H9 (cell line): ENCODE results near the gene MSL3. TPM values are rescaled to one million over a fixed set of nuclear protein-coding genes. Genes with fewer than 3 reads are reported as not detected.

ENCODE experiments used
- DNase-seq: peaks from one replicate; pipeline ENCODE4 v3.0.0-alpha.2; 2017
- H2AFZ ChIP-seq: one replicate; pipeline ENCODE4 v1.6.1; 2013; ENCODE audit warnings: mild to moderate bottlenecking, low read length, control low read depth, moderate library complexity
- H2AK5ac ChIP-seq: 2 replicates; pipeline ENCODE4 v1.6.1; 2013; ENCODE audit warnings: low read length, control low read depth, mixed read lengths; ENCODE audit not compliant: insufficient read length
- H2BK120ac ChIP-seq: one replicate; pipeline ENCODE4 v1.6.1; 2013; ENCODE audit warnings: low read depth, mild to moderate bottlenecking, low read length, control low read depth, inconsistent platforms; ENCODE audit not compliant: poor library complexity, severe bottlenecking
- H2BK12ac ChIP-seq: 2 replicates; pipeline ENCODE4 v1.6.1; 2013; ENCODE audit warnings: low read length, control low read depth, mixed read lengths, low read depth; ENCODE audit not compliant: insufficient read length
- H2BK15ac ChIP-seq: 2 replicates; pipeline ENCODE4 v1.6.1; 2013; ENCODE audit warnings: low read depth, low read length, control low read depth
- H2BK20ac ChIP-seq: one replicate; pipeline ENCODE4 v1.6.1; 2013; ENCODE audit warnings: low read depth, mild to moderate bottlenecking, low read length, control low read depth, inconsistent platforms; ENCODE audit not compliant: poor library complexity, severe bottlenecking
- H2BK5ac ChIP-seq: 2 replicates; pipeline ENCODE4 v1.6.1; 2013; ENCODE audit warnings: low read length, control low read depth, mixed read lengths; ENCODE audit not compliant: insufficient read length
- H3K14ac ChIP-seq: 2 replicates; pipeline ENCODE4 v1.6.1; 2013; ENCODE audit warnings: low read length, control low read depth; ENCODE audit not compliant: insufficient read depth
- H3K18ac ChIP-seq: 2 replicates; pipeline ENCODE4 v1.6.1; 2013; ENCODE audit warnings: low read depth, mild to moderate bottlenecking, mixed read lengths, low read length, control low read depth; ENCODE audit not compliant: insufficient read length
- H3K23ac ChIP-seq: 2 replicates; pipeline ENCODE4 v1.6.1; 2013; ENCODE audit warnings: low read length, control low read depth, mixed read lengths, low read depth; ENCODE audit not compliant: insufficient read length
- H3K23me2 ChIP-seq: 2 replicates; pipeline ENCODE4 v1.6.1; 2013; ENCODE audit warnings: low read depth, mild to moderate bottlenecking, mixed read lengths, low read length, control low read depth; ENCODE audit not compliant: insufficient read length, poor library complexity, severe bottlenecking
- H3K27ac ChIP-seq: 2 replicates; pipeline ENCODE4 v1.5.1; 2013; ENCODE audit warnings: low read length, control low read depth, mixed read lengths, low read depth; ENCODE audit not compliant: insufficient read length
- H3K27me3 ChIP-seq: 2 replicates; pipeline ENCODE4 v1.6.1; 2013; ENCODE audit warnings: low read length, control low read depth, inconsistent platforms; ENCODE audit not compliant: insufficient read depth
- H3K4ac ChIP-seq: 2 replicates; pipeline ENCODE4 v1.6.1; 2013; ENCODE audit warnings: low read depth, mild to moderate bottlenecking, control low read depth, inconsistent platforms, low read length, moderate library complexity
- H3K4me1 ChIP-seq: 2 replicates; pipeline ENCODE4 v1.6.1; 2013; ENCODE audit warnings: low read length, control low read depth, inconsistent platforms; ENCODE audit not compliant: insufficient read depth
- H3K4me2 ChIP-seq: 2 replicates; pipeline ENCODE4 v1.6.1; 2013; ENCODE audit warnings: low read length, control low read depth, mixed read lengths; ENCODE audit not compliant: insufficient read length, insufficient read depth
- H3K56ac ChIP-seq: 2 replicates; pipeline ENCODE4 v1.6.1; 2013; ENCODE audit warnings: low read depth, mild to moderate bottlenecking, mixed read lengths, low read length, control low read depth; ENCODE audit not compliant: insufficient read length
- H3K79me1 ChIP-seq: 2 replicates; pipeline ENCODE4 v1.6.1; 2013; ENCODE audit warnings: low read depth, mild to moderate bottlenecking, moderate library complexity, low read length, control low read depth, inconsistent platforms; ENCODE audit not compliant: insufficient read depth, poor library complexity, severe bottlenecking
- H3K79me2 ChIP-seq: 2 replicates; pipeline ENCODE4 v1.6.1; 2013; ENCODE audit warnings: low read length, control low read depth, inconsistent platforms; ENCODE audit not compliant: insufficient read depth
- H3K9ac ChIP-seq: 2 replicates; pipeline ENCODE4 v1.6.1; 2013; ENCODE audit warnings: low read length, control low read depth, mixed read lengths; ENCODE audit not compliant: insufficient read length; ENCODE audit errors: extremely low read depth
- H3K9me3 ChIP-seq: one replicate; pipeline ENCODE4 v1.6.1; 2013; ENCODE audit warnings: low read depth, low read length, inconsistent platforms; ENCODE audit not compliant: control insufficient read depth
- H3T11ph ChIP-seq: one replicate; pipeline ENCODE4 v1.6.1; 2013; ENCODE audit warnings: mild to moderate bottlenecking, low read length, control low read depth, inconsistent platforms
- H4K20me1 ChIP-seq: one replicate; pipeline ENCODE4 v1.6.1; 2013; ENCODE audit not compliant: control insufficient read depth, insufficient read length, insufficient read depth
- H4K5ac ChIP-seq: 2 replicates; pipeline ENCODE4 v1.6.1; 2013; ENCODE audit warnings: low read depth, mild to moderate bottlenecking, mixed read lengths, low read length, control low read depth; ENCODE audit not compliant: insufficient read length
- H4K8ac ChIP-seq: replicated peaks from 2 replicates; pipeline ENCODE4 v1.6.1; 2013; ENCODE audit warnings: low read length, control low read depth, mixed read lengths, low read depth; ENCODE audit not compliant: insufficient read length
- H4K91ac ChIP-seq: 2 replicates; pipeline ENCODE4 v1.6.1; 2013; ENCODE audit warnings: low read depth, mild to moderate bottlenecking, moderate library complexity, mixed read lengths, low read length, control low read depth; ENCODE audit not compliant: insufficient read length
- H3K27ac Mint-ChIP-seq, 3 experiments: 2 replicates in 2 of 3; 3 replicates in 1 of 3; pipeline ENCODE4 v1.8.0; 2020 to 2021; ENCODE audit warnings: mixed read lengths in 3 of 3, mild to moderate bottlenecking in 1 of 3, moderate library complexity in 1 of 3
- H3K27me3 Mint-ChIP-seq: 2 replicates; pipeline ENCODE4 v1.8.0; 2021; ENCODE audit warnings: low read depth, mild to moderate bottlenecking, moderate library complexity, mixed read lengths
- H3K36me3 Mint-ChIP-seq, 3 experiments: 2 replicates in 2 of 3; 3 replicates in 1 of 3; pipeline ENCODE4 v1.8.0; 2020 to 2021; ENCODE audit warnings: low read depth in 3 of 3, mixed read lengths in 3 of 3; ENCODE audit not compliant: insufficient read depth in 1 of 3
- H3K4me1 Mint-ChIP-seq, 2 experiments: 2 replicates each; pipeline ENCODE4 v1.8.0; 2020; ENCODE audit warnings: mixed read lengths in 2 of 2
- H3K4me3 Mint-ChIP-seq, 2 experiments: 2 replicates in 1 of 2; 3 replicates in 1 of 2; pipeline ENCODE4 v1.8.0; 2020 to 2021; ENCODE audit warnings: mild to moderate bottlenecking in 2 of 2, mixed read lengths in 2 of 2, moderate library complexity in 1 of 2
- H3K9me3 Mint-ChIP-seq, 2 experiments: 2 replicates in 1 of 2; 3 replicates in 1 of 2; pipeline ENCODE4 v1.8.0; 2020; ENCODE audit warnings: mild to moderate bottlenecking in 2 of 2, mixed read lengths in 2 of 2, moderate library complexity in 1 of 2
- WGBS: extraction: QIAGEN DNeasy Blood & Tissue Kit; methylation state at CpG from one replicate; pipeline ENCODE4 v1.1.7; 2013; ENCODE audit warnings: missing lambda C conversion rate, low lambda C conversion rate, mixed read lengths; ENCODE audit not compliant: insufficient read length; ENCODE audit errors: extremely low coverage; 5-methylcytosine and 5-hydroxymethylcytosine counted together
- total RNA-seq: library from RNA; stranded (reverse); gene quantifications from 2 replicates; pipeline ENCODE4 v1.2.1, GENCODE V29; 2021
- TF ChIP-seq, protein P1 (sequence below): fragments of 200-600 bp; sonication (generic); conservative IDR thresholded peaks from 3 replicates; pipeline ENCODE4 v1.8.0; 2021; ENCODE audit warnings: antibody characterized with exemption, mild to moderate bottlenecking

MSL3 gene
- total RNA-seq, 1 experiment from 2014 or later = 13.0 TPM

GRCh38 chrX:11759461-11760311 is 1.6 kb downstream of the MSL3 start:
- Histone ChIP-seq H2BK15ac (no peak overlapping the region), H3K79me1 (no peaks in the 10 kb centered on the region), H4K8ac (no peak overlapping the region), H3T11ph (no peak overlapping the region), H2BK120ac (no peak overlapping the region), H3K27ac (no peak overlapping the region), H3K56ac (no peak overlapping the region), H3K27me3 (no peaks in the 10 kb centered on the region), H2BK20ac (no peak overlapping the region), H3K18ac (no peak overlapping the region), H2BK12ac (no peak overlapping the region), H3K9ac (peak overlapping the region; percentile 15), H4K91ac (no peak overlapping the region), H3K4me1 (no peaks in the 10 kb centered on the region), H2AFZ (no peak overlapping the region), H4K5ac (no peak overlapping the region), H4K20me1 (no peaks in the 10 kb centered on the region), H3K4me2 (peak overlapping the region; percentile 96), H3K9me3 (no peaks in the 10 kb centered on the region), H3K14ac (no peak overlapping the region), H3K23me2 (peaks cover 8% of the 10 kb centered on the region), H3K4ac (no peak overlapping the region), H2BK5ac (no peak overlapping the region), H3K23ac (no peak overlapping the region), H3K79me2 (no peaks in the 10 kb centered on the region), H2AK5ac (no peak overlapping the region)
- H3K36me3 Mint-ChIP-seq = peaks cover 10 to 35% (median 32%) of the 10 kb centered on the region in 3 experiments; a peak in 6 of 7 replicates
- WGBS = no CpG with 5 or more reads among the region's 13 CpGs
- peak; percentile 81 for DNase-seq
- TF ChIP-seq, protein P1, sequence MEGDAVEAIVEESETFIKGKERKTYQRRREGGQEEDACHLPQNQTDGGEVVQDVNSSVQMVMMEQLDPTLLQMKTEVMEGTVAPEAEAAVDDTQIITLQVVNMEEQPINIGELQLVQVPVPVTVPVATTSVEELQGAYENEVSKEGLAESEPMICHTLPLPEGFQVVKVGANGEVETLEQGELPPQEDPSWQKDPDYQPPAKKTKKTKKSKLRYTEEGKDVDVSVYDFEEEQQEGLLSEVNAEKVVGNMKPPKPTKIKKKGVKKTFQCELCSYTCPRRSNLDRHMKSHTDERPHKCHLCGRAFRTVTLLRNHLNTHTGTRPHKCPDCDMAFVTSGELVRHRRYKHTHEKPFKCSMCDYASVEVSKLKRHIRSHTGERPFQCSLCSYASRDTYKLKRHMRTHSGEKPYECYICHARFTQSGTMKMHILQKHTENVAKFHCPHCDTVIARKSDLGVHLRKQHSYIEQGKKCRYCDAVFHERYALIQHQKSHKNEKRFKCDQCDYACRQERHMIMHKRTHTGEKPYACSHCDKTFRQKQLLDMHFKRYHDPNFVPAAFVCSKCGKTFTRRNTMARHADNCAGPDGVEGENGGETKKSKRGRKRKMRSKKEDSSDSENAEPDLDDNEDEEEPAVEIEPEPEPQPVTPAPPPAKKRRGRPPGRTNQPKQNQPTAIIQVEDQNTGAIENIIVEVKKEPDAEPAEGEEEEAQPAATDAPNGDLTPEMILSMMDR = no peak
- H3K9me3 Mint-ChIP-seq = peaks cover 71% of the 10 kb centered on the region in 2 experiments
- peak overlapping the region in 1 of 3 experiments; percentile 12; a peak in 1 of 7 replicates for H3K27ac Mint-ChIP-seq
- H3K4me1 Mint-ChIP-seq = peaks cover 9 to 12% of the 10 kb centered on the region in 2 experiments
- peaks cover 26% of the 10 kb centered on the region for H3K27me3 Mint-ChIP-seq
- H3K4me3 Mint-ChIP-seq = peak overlapping the region; percentile 84
